ENCODE data around the gene ARHGAP29.

ARHGAP29 gene, protein sequence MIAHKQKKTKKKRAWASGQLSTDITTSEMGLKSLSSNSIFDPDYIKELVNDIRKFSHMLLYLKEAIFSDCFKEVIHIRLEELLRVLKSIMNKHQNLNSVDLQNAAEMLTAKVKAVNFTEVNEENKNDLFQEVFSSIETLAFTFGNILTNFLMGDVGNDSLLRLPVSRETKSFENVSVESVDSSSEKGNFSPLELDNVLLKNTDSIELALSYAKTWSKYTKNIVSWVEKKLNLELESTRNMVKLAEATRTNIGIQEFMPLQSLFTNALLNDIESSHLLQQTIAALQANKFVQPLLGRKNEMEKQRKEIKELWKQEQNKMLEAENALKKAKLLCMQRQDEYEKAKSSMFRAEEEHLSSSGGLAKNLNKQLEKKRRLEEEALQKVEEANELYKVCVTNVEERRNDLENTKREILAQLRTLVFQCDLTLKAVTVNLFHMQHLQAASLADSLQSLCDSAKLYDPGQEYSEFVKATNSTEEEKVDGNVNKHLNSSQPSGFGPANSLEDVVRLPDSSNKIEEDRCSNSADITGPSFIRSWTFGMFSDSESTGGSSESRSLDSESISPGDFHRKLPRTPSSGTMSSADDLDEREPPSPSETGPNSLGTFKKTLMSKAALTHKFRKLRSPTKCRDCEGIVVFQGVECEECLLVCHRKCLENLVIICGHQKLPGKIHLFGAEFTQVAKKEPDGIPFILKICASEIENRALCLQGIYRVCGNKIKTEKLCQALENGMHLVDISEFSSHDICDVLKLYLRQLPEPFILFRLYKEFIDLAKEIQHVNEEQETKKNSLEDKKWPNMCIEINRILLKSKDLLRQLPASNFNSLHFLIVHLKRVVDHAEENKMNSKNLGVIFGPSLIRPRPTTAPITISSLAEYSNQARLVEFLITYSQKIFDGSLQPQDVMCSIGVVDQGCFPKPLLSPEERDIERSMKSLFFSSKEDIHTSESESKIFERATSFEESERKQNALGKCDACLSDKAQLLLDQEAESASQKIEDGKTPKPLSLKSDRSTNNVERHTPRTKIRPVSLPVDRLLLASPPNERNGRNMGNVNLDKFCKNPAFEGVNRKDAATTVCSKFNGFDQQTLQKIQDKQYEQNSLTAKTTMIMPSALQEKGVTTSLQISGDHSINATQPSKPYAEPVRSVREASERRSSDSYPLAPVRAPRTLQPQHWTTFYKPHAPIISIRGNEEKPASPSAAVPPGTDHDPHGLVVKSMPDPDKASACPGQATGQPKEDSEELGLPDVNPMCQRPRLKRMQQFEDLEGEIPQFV
- 0 reads per million in 4 donors for total RNA-seq

GRCh38 chr1:94237291-94238226 lies at the start of gene ARHGAP29:
Gene ARHGAP29, minus strand, starts transcription at chr1:94237584. Its CDS starts 5,973 bp downstream, at chr1:94231611.
- peak in 2 of 5 donors; percentile 17 to 62 for DNase-seq

DNA sequence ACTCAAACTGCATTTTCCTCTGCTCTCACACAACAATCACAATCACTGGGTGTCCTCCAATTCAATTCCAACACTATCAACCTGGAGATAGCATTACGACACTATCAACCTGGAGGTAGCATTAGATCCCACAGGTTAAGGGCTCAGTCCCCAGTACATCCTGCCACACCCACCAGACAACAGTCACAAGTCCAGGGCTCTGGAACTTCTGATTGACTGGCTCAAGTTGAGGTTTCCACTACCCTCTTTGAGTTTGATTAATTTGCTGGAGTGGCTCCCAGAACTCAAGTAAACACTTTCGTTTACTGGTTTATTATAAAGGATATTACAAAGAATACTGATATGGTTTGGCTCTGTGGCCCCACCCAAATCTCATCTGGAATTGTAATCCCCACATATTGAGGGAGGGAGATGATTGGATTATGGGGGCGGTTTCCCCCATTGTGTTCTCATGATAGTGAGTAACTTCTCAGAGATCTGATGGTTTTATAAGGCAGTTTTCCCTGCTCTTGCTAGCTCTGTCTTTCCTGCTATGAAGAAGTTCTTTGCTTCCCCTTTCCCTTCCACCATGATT lies 49.6 kb upstream of the ARHGAP29 start:
- DNase-seq: no peak

- DNase-seq: no peak
Measured at GRCh38 chr1:94285031-94285654, 47.8 kb upstream of the ARHGAP29 start.

GRCh38 chr1:94284476-94284875 lies 47.1 kb upstream of the ARHGAP29 start:
- DNase-seq: peak in 1 of 5 donors; percentile 6

GRCh38 chr1:94283462-94283861 lies 46.1 kb upstream of the ARHGAP29 start:
- no peak for DNase-seq

- no peak for DNase-seq
Measured at GRCh38 chr1:94282143-94282711, 44.8 kb upstream of the ARHGAP29 start.

GRCh38 chr1:94281361-94282142 lies 44.2 kb upstream of the ARHGAP29 start:
- no peak for DNase-seq

DNA sequence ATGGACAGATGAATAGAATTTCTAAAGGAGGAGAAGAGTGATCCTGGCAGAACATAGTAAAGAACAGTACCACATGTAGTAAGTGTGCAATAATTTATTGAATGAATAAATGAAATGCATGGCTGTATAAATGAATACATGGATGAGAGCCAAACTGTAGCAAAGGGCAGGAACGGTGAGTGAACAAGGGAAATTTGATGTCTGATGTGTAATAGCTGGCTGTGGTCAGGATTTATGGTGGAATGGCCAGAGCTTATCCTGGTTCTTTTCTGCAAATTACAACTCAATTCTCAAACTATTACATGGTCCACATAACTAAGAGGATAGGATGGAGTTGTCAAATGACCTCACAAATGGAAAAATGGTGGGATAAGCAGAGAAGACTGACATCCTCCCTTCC lies 43.2 kb upstream of the ARHGAP29 start:
- DNase-seq: no peak

- DNase-seq: no peak
Measured at GRCh38 chr1:94279462-94279861, 42.1 kb upstream of the ARHGAP29 start.

GRCh38 chr1:94279038-94279437 lies 41.7 kb upstream of the ARHGAP29 start:
- no peak for DNase-seq

GRCh38 chr1:94276988-94277434 lies 39.6 kb upstream of the ARHGAP29 start:
- DNase-seq: no peak

DNA sequence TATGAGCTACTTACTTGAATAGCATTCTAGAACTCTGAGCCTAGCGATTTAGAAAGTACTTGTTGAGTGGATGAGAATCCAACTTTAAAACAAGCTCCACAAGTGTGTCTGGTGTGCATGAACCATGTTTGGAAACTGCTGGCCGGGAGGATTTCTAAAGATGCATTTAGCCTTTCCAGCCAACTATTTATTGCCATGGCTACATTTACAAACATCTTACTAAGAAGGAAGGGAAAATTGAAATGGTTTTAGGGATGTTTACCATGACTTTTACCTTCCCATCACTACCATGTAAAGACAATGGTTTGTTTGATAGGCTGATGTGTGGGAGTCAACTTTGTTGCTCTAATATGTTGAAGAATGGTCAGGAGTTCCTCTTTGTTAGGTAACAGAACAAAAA lies 37.7 kb upstream of the ARHGAP29 start:
- no peak for DNase-seq

- DNase-seq: no peak
Measured at GRCh38 chr1:94274561-94274960, 37.2 kb upstream of the ARHGAP29 start.

DNA sequence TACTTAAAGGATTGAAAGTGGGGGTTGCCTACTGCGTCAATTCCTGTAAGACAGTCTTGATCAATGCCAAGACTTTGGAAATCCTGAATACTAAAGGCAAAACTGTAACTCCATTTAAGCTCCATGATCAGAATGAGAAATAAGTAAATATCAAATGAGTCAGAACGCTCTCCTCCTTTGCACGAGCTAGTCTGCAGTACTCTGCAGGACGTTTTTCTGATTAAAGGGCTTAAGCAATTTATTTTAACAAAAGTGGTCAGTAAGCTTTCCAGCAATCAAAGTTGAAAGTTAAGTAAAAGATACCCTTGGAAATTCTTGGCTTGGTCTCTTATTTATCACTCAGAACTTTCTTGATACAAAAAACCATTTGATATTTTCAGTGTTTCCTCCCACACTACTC lies 35.7 kb upstream of the ARHGAP29 start:
- no peak for DNase-seq

DNA sequence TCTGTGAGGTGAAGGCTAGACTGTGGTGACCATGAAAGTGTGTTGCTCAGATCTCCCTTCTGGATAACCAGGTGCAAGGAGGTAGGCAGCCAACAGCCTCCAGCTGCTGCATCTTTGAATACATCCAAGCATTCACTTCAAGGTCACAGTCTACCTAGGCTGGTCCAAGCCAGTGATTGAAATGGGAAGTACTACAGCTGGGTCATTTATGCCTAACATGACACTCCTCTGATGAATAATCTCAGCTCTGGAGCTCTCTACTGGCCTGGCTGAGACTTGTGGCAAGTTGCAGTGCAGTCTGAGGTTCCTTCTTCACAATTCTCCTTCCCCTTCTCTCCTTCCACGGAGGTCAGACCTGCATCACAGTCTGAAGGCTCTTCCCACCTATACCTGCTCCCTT lies 35.0 kb upstream of the ARHGAP29 start:
- no peak for DNase-seq

DNA sequence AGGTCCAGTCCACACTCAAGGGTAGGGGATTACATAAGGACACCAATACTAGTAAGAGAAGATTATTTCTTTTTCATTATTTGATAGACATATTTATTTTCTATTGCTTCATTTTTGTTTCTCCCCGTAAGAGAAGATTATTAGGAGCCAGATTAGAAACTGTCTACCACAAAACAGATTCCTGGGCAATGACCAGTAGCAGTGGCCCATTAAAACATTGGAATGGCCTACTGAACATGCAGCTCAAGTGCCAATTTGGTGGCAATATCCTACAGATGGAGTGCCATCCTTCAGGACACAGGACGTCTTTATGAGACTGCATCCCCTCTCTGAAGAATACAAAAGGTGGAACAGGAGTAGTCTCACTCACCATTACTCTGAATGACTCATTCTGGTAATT lies 34.0 kb upstream of the ARHGAP29 start:
- DNase-seq: no peak

DNA sequence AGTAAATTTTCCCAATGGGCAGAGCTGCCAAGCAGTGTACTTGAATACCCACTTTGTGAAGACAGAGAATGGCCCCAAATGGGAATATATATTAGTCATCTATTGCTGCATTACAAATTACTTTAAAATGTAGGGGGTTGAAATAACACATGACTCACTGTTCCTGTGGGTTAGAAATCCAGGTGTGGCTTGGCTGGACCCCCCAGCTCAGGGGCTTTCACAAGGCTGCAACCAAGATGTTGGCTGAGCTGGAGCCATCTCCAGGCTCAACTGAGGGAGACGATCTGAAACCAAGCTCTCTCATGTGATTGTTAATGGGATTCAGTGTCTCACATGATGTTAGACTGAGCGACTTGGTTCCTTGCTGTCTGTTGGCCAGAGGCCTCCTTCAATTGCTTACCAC lies 33.4 kb upstream of the ARHGAP29 start:
- DNase-seq: no peak

GRCh38 chr1:94269921-94270320 lies 32.5 kb upstream of the ARHGAP29 start:
- no peak for DNase-seq

DNA sequence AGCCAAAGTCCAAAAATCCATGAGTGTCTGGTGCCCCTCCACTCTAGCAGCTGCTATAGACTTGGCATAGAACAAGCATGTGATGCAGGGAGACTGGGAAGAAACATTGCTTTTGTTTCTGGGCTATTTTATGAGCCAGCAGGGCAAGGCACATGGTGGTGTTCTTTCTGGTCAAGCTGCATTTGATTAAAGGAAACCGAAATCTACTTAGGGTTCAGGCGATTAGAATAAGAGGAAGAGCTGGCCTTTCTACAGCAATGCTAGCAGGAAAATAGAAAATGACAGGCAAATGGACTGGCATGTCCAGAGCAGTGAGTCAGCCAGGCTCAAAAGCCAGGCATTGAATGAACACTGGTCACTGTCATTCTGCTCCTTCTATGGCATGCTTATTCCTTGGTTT lies 28.5 kb upstream of the ARHGAP29 start:
- no peak for DNase-seq

DNA sequence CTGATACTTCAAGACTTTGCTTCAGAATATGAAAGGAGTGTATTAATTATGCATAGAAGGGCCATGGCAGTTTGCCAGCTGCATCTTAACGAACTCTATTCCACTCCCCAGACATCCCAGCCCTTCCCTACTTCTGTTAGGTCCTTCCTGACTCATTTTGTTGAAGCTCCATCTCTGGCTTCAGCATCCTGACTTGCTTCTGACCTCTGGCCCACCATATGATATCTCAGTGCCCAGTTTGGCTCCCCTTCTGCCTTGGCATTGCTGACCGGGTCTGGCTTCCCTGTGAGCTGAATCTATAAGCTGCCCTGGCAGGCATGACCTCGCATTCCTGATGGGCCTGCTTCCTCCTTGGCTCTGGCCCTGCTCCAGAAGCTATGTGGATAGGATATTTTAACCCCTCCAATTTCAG lies 27.6 kb upstream of the ARHGAP29 start:
- DNase-seq: no peak

Measured in T-helper 1 cell (primary cell).